ENCODE data around the gene VPS37B.
"Not testable (repeated sequence)": the region's sequence is repeated elsewhere in the genome, so short reads cannot be mapped to it uniquely, and the experiment has no call there.

The VPS37B gene

GRCh38 chr12:122876731-122877130 lies 19.2 kb downstream of the VPS37B start:
- DNase-seq (ENCODE audit: low read depth in 1 of 2, low spot score in 1 of 2) = no peak
- Histone ChIP-seq H3K4me3 (replicated peaks; ENCODE audit: insufficient read depth, low read length) (no peak overlapping the region), H3K27ac (replicated peaks) (no peak overlapping the region), H3K27me3 (ENCODE audit: insufficient read depth, poor library complexity, severe bottlenecking) (no peaks in the 10 kb centered on the region)
- TF ChIP-seq POLR2AphosphoS5 (IDR thresholded peaks at IDR 0.05; ENCODE audit: low read depth) (no peak), SPI1 (IDR thresholded peaks at IDR 0.05; ENCODE audit: borderline replicate concordance, low read depth) (no peak), REST (IDR thresholded peaks at IDR 0.05; ENCODE audit: insufficient replicate concordance, low read depth) (no peak)

- H3K4me3 ChIP-seq (replicated peaks; ENCODE audit: insufficient read depth, low read length); H3K27ac ChIP-seq (replicated peaks); H3K27me3 ChIP-seq (ENCODE audit: insufficient read depth, poor library complexity, severe bottlenecking); DNase-seq (ENCODE audit: low read depth in 1 of 2, low spot score in 1 of 2): not testable (repeated sequence)
Measured at GRCh38 chr12:122876281-122876680, 19.6 kb downstream of the VPS37B start.

- no peak overlapping the region for H3K4me3 ChIP-seq (replicated peaks; ENCODE audit: insufficient read depth, low read length)
- H3K27me3 ChIP-seq (ENCODE audit: insufficient read depth, poor library complexity, severe bottlenecking) = no peaks in the 10 kb centered on the region
- DNase-seq (ENCODE audit: low read depth in 1 of 2, low spot score in 1 of 2) = no peak
Measured at GRCh38 chr12:122875590-122876220, 20.2 kb downstream of the VPS37B start.

GRCh38 chr12:122874081-122874480 lies 21.8 kb downstream of the VPS37B start:
- no peak for DNase-seq (ENCODE audit: low read depth in 1 of 2, low spot score in 1 of 2)
- Histone ChIP-seq H3K27ac (replicated peaks) (no peak overlapping the region), H3K4me3 (replicated peaks; ENCODE audit: insufficient read depth, low read length) (no peak overlapping the region), H3K27me3 (ENCODE audit: insufficient read depth, poor library complexity, severe bottlenecking) (no peaks in the 10 kb centered on the region)
- TF ChIP-seq GABPA (IDR thresholded peaks at IDR 0.05; ENCODE audit: low read depth) (no peak), REST (IDR thresholded peaks at IDR 0.05; ENCODE audit: insufficient replicate concordance, low read depth) (no peak), POLR2AphosphoS5 (IDR thresholded peaks at IDR 0.05; ENCODE audit: low read depth) (no peak), CTCF (IDR thresholded peaks at IDR 0.05; ENCODE audit: insufficient read depth, low read length) (no peak), SPI1 (IDR thresholded peaks at IDR 0.05; ENCODE audit: borderline replicate concordance, low read depth) (no peak)

More at GRCh38 chr12:122875590-122876220, 20.2 kb downstream of the VPS37B start:
- TF ChIP-seq POLR2AphosphoS5 (IDR thresholded peaks at IDR 0.05; ENCODE audit: low read depth) = no peak
- H3K27ac ChIP-seq (replicated peaks) = no peak overlapping the region

- Histone ChIP-seq H3K27me3 (ENCODE audit: insufficient read depth, poor library complexity, severe bottlenecking) (no peaks in the 10 kb centered on the region), H3K4me3 (replicated peaks; ENCODE audit: insufficient read depth, low read length) (no peak overlapping the region), H3K27ac (replicated peaks) (no peak overlapping the region)
- no peak for DNase-seq (ENCODE audit: low read depth in 1 of 2, low spot score in 1 of 2)
- TF ChIP-seq GABPA (IDR thresholded peaks at IDR 0.05; ENCODE audit: low read depth) (no peak), CTCF (IDR thresholded peaks at IDR 0.05; ENCODE audit: insufficient read depth, low read length) (no peak), SPI1 (IDR thresholded peaks at IDR 0.05; ENCODE audit: borderline replicate concordance, low read depth) (no peak), POLR2AphosphoS5 (IDR thresholded peaks at IDR 0.05; ENCODE audit: low read depth) (no peak), REST (IDR thresholded peaks at IDR 0.05; ENCODE audit: insufficient replicate concordance, low read depth) (no peak)
Measured at GRCh38 chr12:122873540-122873939, 22.4 kb downstream of the VPS37B start.
